Smooth muscle cell (in vitro differentiated cells): ENCODE results near the gene PDGFRB. TPM values are rescaled to one million over a fixed set of nuclear protein-coding genes. Genes with fewer than 3 reads are reported as not detected.
A peak's percentile ranks its signal among the peaks of the same experiment; 100 is the strongest.

Experiments
- DNase-seq: peaks from one replicate; lab custom pipeline; 2025; ENCODE audit not compliant: unreplicated experiment; lab: John Stamatoyannopoulos, UW
- H2AFZ ChIP-seq: fragments of 200-600 bp; sonication (generic); 2 replicates; pipeline ENCODE4 v1.6.0; 2016; ENCODE audit warnings: antibody characterized with exemption, low read depth, mild to moderate bottlenecking
- H3F3A ChIP-seq: fragments of 200-600 bp; sonication (generic); 2 replicates; pipeline ENCODE4 v1.6.0; 2017; ENCODE audit warnings: antibody characterized with exemption, low read depth
- H3K27ac ChIP-seq: fragments of 200-600 bp; sonication (generic); 2 replicates; pipeline ENCODE4 v1.5.1; 2016; ENCODE audit warnings: low read depth, mild to moderate bottlenecking
- H3K27me3 ChIP-seq: fragments of 200-600 bp; sonication (generic); 2 replicates; pipeline ENCODE4 v1.6.1; 2016; ENCODE audit warnings: low read depth, mild to moderate bottlenecking
- H3K36me3 ChIP-seq: fragments of 200-600 bp; sonication (generic); 2 replicates; pipeline ENCODE4 v1.5.1; 2016; ENCODE audit warnings: low read depth
- H3K4me1 ChIP-seq: fragments of 200-600 bp; sonication (generic); 2 replicates; pipeline ENCODE4 v1.5.1; 2016; ENCODE audit warnings: low read depth
- H3K4me2 ChIP-seq: fragments of 200-600 bp; sonication (generic); 2 replicates; pipeline ENCODE4 v1.6.0; 2016; ENCODE audit warnings: mild to moderate bottlenecking
- H3K4me3 ChIP-seq: fragments of 200-600 bp; sonication (generic); 2 replicates; pipeline ENCODE4 v1.5.1; 2016; ENCODE audit warnings: mild to moderate bottlenecking
- H3K79me2 ChIP-seq: fragments of 200-600 bp; sonication (generic); 2 replicates; pipeline ENCODE4 v1.6.0; 2016; ENCODE audit warnings: low read depth, mild to moderate bottlenecking
- H3K9ac ChIP-seq: fragments of 200-600 bp; sonication (generic); 2 replicates; pipeline ENCODE4 v1.6.0; 2016; ENCODE audit warnings: low read depth
- H3K9me3 ChIP-seq: fragments of 200-600 bp; sonication (generic); replicated peaks from 2 replicates; pipeline ENCODE4 v1.5.1; 2016; ENCODE audit warnings: low read depth
- H4K20me1 ChIP-seq: fragments of 200-600 bp; sonication (generic); 2 replicates; pipeline ENCODE4 v1.6.0; 2016; ENCODE audit warnings: low read depth
- CTCF ChIP-seq: fragments of 200-600 bp; sonication (generic); IDR thresholded peaks from 2 replicates; pipeline ENCODE4 v1.5.1; 2017; ENCODE audit warnings: borderline replicate concordance, mild to moderate bottlenecking, antibody characterized with exemption; ENCODE audit not compliant: insufficient read depth, poor library complexity, severe bottlenecking
- WGBS: methylation state at CpG from one replicate; pipeline ENCODE4 v1.1.7; 2016; ENCODE audit warnings: low lambda C conversion rate; 5-methylcytosine and 5-hydroxymethylcytosine counted together
- polyA plus RNA-seq: library from polyadenylated mRNA; unstranded; fragments of >200 nt; fragmentation: Nextera tagmentation; extraction: Ambion mirVana; gene quantifications from 2 replicates; pipeline ENCODE4 v1.2.1, GENCODE V29; 2016
- total RNA-seq: library from RNA; depleted of rRNA; stranded (reverse); fragments of >200 nt; gene quantifications from 2 replicates; pipeline ENCODE4 v1.2.3, GENCODE V29; 2014

The PDGFRB gene
- total and polyA plus RNA-seq, 2 experiments from 2014 or later: 370 to 522 TPM

GRCh38 chr5:150152636-150153462 is 2.8 kb downstream of the PDGFRB start:
- Histone ChIP-seq H4K20me1 (peaks cover 66% of the 10 kb centered on the region), H3K4me1 (peaks cover 42% of the 10 kb centered on the region), H3K9me3 (no peaks in the 10 kb centered on the region), H3K27me3 (no peaks in the 10 kb centered on the region), H3F3A (peaks cover 22% of the 10 kb centered on the region), H3K4me3 (peak overlapping the region; percentile 70), H3K27ac (peak overlapping the region; percentile 100), H3K36me3 (no peaks in the 10 kb centered on the region), H3K9ac (peak overlapping the region; percentile 11), H3K79me2 (peaks cover 76% of the 10 kb centered on the region), H2AFZ (no peak overlapping the region), H3K4me2 (peak overlapping the region; percentile 94)
- no peak for TF ChIP-seq CTCF
- 40% methylated on average over 12 of the region's 12 CpGs for WGBS
- DNase-seq: no peak

DNA sequence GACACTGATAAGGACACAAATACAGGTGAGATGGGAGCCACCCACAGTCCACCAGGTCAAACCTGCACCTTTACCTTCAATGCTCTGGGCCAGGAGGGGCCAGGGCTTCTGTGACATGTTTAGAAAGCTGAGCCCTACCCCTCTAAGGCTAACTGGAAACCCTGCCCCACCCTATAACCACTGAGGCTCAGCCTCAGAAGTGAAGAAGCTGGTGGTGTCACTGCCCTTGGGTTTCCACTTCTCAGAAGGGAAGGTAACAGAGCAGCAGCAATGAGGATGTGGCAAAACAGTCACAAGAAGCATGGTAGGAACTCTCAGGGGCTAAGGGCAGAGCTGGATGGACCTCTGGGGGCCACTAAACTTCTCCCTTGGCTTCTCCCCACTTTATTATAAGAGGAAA is 6.0 kb downstream of the PDGFRB start:
- Histone ChIP-seq H4K20me1 (peaks cover 87% of the 10 kb centered on the region), H2AFZ (no peak overlapping the region), H3K9me3 (no peaks in the 10 kb centered on the region), H3K27ac (peak overlapping the region; percentile 100), H3K27me3 (no peaks in the 10 kb centered on the region), H3K4me1 (peaks cover 54% of the 10 kb centered on the region), H3K36me3 (no peaks in the 10 kb centered on the region), H3K4me2 (peak overlapping the region; percentile 94), H3K4me3 (no peak overlapping the region), H3K9ac (peak overlapping the region; percentile 10), H3F3A (peaks cover 35% of the 10 kb centered on the region), H3K79me2 (peaks cover 96% of the 10 kb centered on the region)
- no peak for TF ChIP-seq CTCF
- no peak for DNase-seq

- H3K27ac ChIP-seq: peak overlapping the region; percentile 100
Measured at GRCh38 chr5:150148117-150148927, 7.3 kb downstream of the PDGFRB start.

More at GRCh38 chr5:150148117-150148927, 7.3 kb downstream of the PDGFRB start:
- no peak overlapping the region for H2AFZ ChIP-seq
- H3K4me1 ChIP-seq: peaks cover 64% of the 10 kb centered on the region
- H3K9ac ChIP-seq: peak overlapping the region; percentile 10
- no peak overlapping the region for H3K4me3 ChIP-seq
- H4K20me1 ChIP-seq: peaks cover 75% of the 10 kb centered on the region
- no peaks in the 10 kb centered on the region for H3K27me3 ChIP-seq
- peaks cover 26% of the 10 kb centered on the region for H3F3A ChIP-seq
- peak overlapping the region; percentile 94 for H3K4me2 ChIP-seq
- no peaks in the 10 kb centered on the region for H3K36me3 ChIP-seq
- no peaks in the 10 kb centered on the region for H3K9me3 ChIP-seq
- no peak for DNase-seq
- H3K79me2 ChIP-seq: peaks cover 83% of the 10 kb centered on the region
- 84% methylated on average over 11 of the region's 11 CpGs for WGBS
- no peak for TF ChIP-seq CTCF
